HepG2 (cell line): ENCODE measurements around the gene GPATCH4. TPM values are rescaled to one million over a fixed set of nuclear protein-coding genes. Genes with fewer than 3 reads are reported as not detected.
A peak's percentile ranks its signal among the peaks of the same experiment; 100 is the strongest.

Experiments
- AHR ChIP-seq: IDR thresholded peaks from 2 replicates; pipeline ENCODE4 v1.6.1; 2018; ENCODE audit warnings: missing genetic modification reagents, missing compliant biosample characterization
- CHD4 ChIP-seq: fragments of 200-600 bp; sonication (generic); IDR thresholded peaks from 2 replicates; pipeline ENCODE4 v1.7.0; 2017; ENCODE audit warnings: mild to moderate bottlenecking, low read length, borderline replicate concordance
- E2F1 ChIP-seq: sonication (generic); formaldehyde crosslinking; IDR thresholded peaks from 2 replicates; pipeline ENCODE4 v1.5.0; 2020; ENCODE audit warnings: missing genetic modification reagents
- MAX ChIP-seq: IDR thresholded peaks from 2 replicates; pipeline ENCODE4 v1.6.1; 2012; ENCODE audit warnings: inconsistent platforms
- MXD4 ChIP-seq: IDR thresholded peaks from 2 replicates; pipeline ENCODE4 v1.6.1; 2016; ENCODE audit warnings: mild to moderate bottlenecking, missing biosample characterization, missing genetic modification reagents
- NBN ChIP-seq: fragments of 450-650 bp; conservative IDR thresholded peaks from 2 replicates; pipeline ENCODE4 v1.6.1; 2017
- NFKB2 ChIP-seq: sonication (generic); formaldehyde crosslinking; IDR thresholded peaks from 2 replicates; pipeline ENCODE4 v1.4.0; 2020; ENCODE audit warnings: missing genetic modification reagents, borderline replicate concordance
- PCBP2 ChIP-seq: fragments of 200-400 bp; formaldehyde crosslinking; optimal IDR thresholded peaks from 2 replicates; pipeline ENCODE3; 2018; ENCODE audit warnings: low read length, low read depth; ENCODE audit not compliant: poor library complexity, severe bottlenecking
- POLR2AphosphoS2 ChIP-seq: IDR thresholded peaks from 2 replicates; pipeline ENCODE4 v1.6.1; 2011; ENCODE audit warnings: low read depth, low read length, improper control_type of control experiment
- RELA ChIP-seq: sonication (generic); formaldehyde crosslinking; IDR thresholded peaks from 2 replicates; pipeline ENCODE4 v1.4.0; 2020; ENCODE audit warnings: missing genetic modification reagents
- SIN3A ChIP-seq: IDR thresholded peaks from 2 replicates; pipeline ENCODE4 v1.6.1; 2011; ENCODE audit warnings: low read depth, mild to moderate bottlenecking, control low read depth, low read length, borderline replicate concordance
- TFDP2 ChIP-seq: sonication (generic); formaldehyde crosslinking; IDR thresholded peaks from 2 replicates; pipeline ENCODE4 v1.4.0; 2020; ENCODE audit warnings: missing genetic modification reagents
- ZBTB2 ChIP-seq: sonication (generic); formaldehyde crosslinking; IDR thresholded peaks from 2 replicates; pipeline ENCODE4 v1.8.0; 2022; ENCODE audit warnings: low read depth, missing genetic modification reagents
- ZBTB49 ChIP-seq: sonication (generic); formaldehyde crosslinking; IDR thresholded peaks from 2 replicates; pipeline ENCODE4 v1.4.0; 2020; ENCODE audit warnings: missing genetic modification reagents, borderline replicate concordance
- ZFP41 ChIP-seq: sonication (generic); formaldehyde crosslinking; IDR thresholded peaks from 2 replicates; pipeline ENCODE4 v1.4.0; 2020; ENCODE audit warnings: mild to moderate bottlenecking, missing genetic modification reagents, borderline replicate concordance
- ZKSCAN5 ChIP-seq: sonication (generic); formaldehyde crosslinking; IDR thresholded peaks from 2 replicates; pipeline ENCODE4 v1.5.1; 2020; ENCODE audit warnings: mild to moderate bottlenecking, missing genetic modification reagents
- ZNF326 ChIP-seq: sonication (generic); formaldehyde crosslinking; IDR thresholded peaks from 2 replicates; pipeline ENCODE4 v1.4.0; 2020; ENCODE audit warnings: missing genetic modification reagents, borderline replicate concordance
- ZNF572 ChIP-seq: sonication (generic); formaldehyde crosslinking; IDR thresholded peaks from 2 replicates; pipeline ENCODE4 v1.5.1; 2020; ENCODE audit warnings: mild to moderate bottlenecking, missing genetic modification reagents
- ZNF639 ChIP-seq: conservative IDR thresholded peaks from 2 replicates; pipeline ENCODE4 v1.6.1; 2018; ENCODE audit warnings: missing genetic modification reagents
- ZNF761 ChIP-seq: sonication (generic); formaldehyde crosslinking; conservative IDR thresholded peaks from 2 replicates; pipeline ENCODE4 v1.4.0; 2020; ENCODE audit warnings: mild to moderate bottlenecking, missing genetic modification reagents
- ZNF777 ChIP-seq: sonication (generic); formaldehyde crosslinking; IDR thresholded peaks from 2 replicates; pipeline ENCODE4 v1.4.0; 2020; ENCODE audit warnings: missing genetic modification reagents
- ZNF879 ChIP-seq: sonication (generic); formaldehyde crosslinking; IDR thresholded peaks from 2 replicates; pipeline ENCODE4 v1.8.1; 2023; ENCODE audit warnings: missing genetic modification reagents
- ZSCAN25 ChIP-seq: sonication (generic); formaldehyde crosslinking; IDR thresholded peaks from 2 replicates; pipeline ENCODE4 v1.8.0; 2022; ENCODE audit warnings: mild to moderate bottlenecking, missing genetic modification reagents
- polyA plus RNA-seq, 8 experiments: library from polyadenylated mRNA; depleted of rRNA in 3 of 8; stranded (reverse) in 7 of 8; unstranded in 1 of 8; fragments of >200 nt; fragmentation: Illumina TruSeq in 4 of 8; extraction: Trizol in 4 of 8; gene quantifications; 2 replicates each; pipeline versions ENCODE4 v1.2.1 to v1.2.3, GENCODE V29; 2011 to 2016; ENCODE audit warnings: low read depth in 4 of 8, missing spikeins in 1 of 8, mixed read lengths in 1 of 8; ENCODE audit not compliant: insufficient read depth in 1 of 8
- total RNA-seq, 5 experiments: library from RNA; depleted of rRNA; stranded (reverse); fragments of >200 nt; fragmentation: Illumina TruSeq; extraction: Trizol; gene quantifications; 2 replicates each; pipeline ENCODE4 v1.2.3, GENCODE V29; 2016; ENCODE audit warnings: low read depth in 1 of 5

GPATCH4 gene
- total and polyA plus RNA-seq, 2 of the 13 experiments (the other 11 are each of a cell fraction or from before 2014, with no cell fraction given), result 19.2 to 37.9 TPM

- TF ChIP-seq ZBTB49 (CRISPR knock-in tag), result 0 out of 2 replicates have a peak, but pooled peaks have one; percentile 10
- no peak for TF ChIP-seq ZKSCAN5 (CRISPR knock-in tag)
- no peak for TF ChIP-seq NBN
- TF ChIP-seq SIN3A, result peak; percentile 99
- TF ChIP-seq ZNF326 (CRISPR knock-in tag), result no peak
- peak; percentile 69; the same call in 1 of the 2 replicates for TF ChIP-seq ZBTB2 (CRISPR knock-in tag)
- TF ChIP-seq TFDP2, result peak; percentile 82; the same call in 1 of the 2 replicates
- peak; percentile 76 for TF ChIP-seq AHR (CRISPR knock-in tag)
- no peak for TF ChIP-seq ZNF879 (CRISPR knock-in tag)
- TF ChIP-seq ZFP41 (CRISPR knock-in tag), result no peak
- peak; percentile 97 for TF ChIP-seq MXD4
- TF ChIP-seq ZSCAN25, result peak; percentile 85
- 0 out of 2 replicates have a peak, but pooled peaks have one; percentile 24 for TF ChIP-seq E2F1 (CRISPR knock-in tag)
- TF ChIP-seq ZNF761 (CRISPR knock-in tag), result no peak
- TF ChIP-seq ZNF572 (CRISPR knock-in tag), result peak; percentile 21; the same call in 1 of the 2 replicates
- TF ChIP-seq PCBP2, result no peak
- peak; percentile 98 for TF ChIP-seq MAX
- no peak for TF ChIP-seq POLR2AphosphoS2
- TF ChIP-seq ZNF777 (CRISPR knock-in tag), result peak; percentile 56; the same call in 1 of the 2 replicates
- TF ChIP-seq NFKB2 (CRISPR knock-in tag), result peak; percentile 44
- TF ChIP-seq ZNF639 (CRISPR knock-in tag), result peak; percentile 63; the same call in 1 of the 2 replicates
- TF ChIP-seq RELA (CRISPR knock-in tag), result no peak
- no peak; the same call in 1 of the 2 replicates for TF ChIP-seq CHD4
These were observed at the start of gene GPATCH4 (continued) for GRCh38 chr1:156601122-156601830.
